HUES48 (cell line): ENCODE measurements around the gene KCNJ2.

Experiments
- H3K27ac ChIP-seq: one replicate; pipeline ENCODE4 v1.7.0; 2013; ENCODE audit warnings: low read depth, low read length, inconsistent platforms
- H3K27me3 ChIP-seq: 2 replicates; pipeline ENCODE4 v1.6.1; 2013; ENCODE audit warnings: mild to moderate bottlenecking, low read length; ENCODE audit not compliant: control insufficient read depth, insufficient read depth
- H3K36me3 ChIP-seq: 2 replicates; pipeline ENCODE4 v1.6.1; 2013; ENCODE audit warnings: low read length; ENCODE audit not compliant: control insufficient read depth, insufficient read depth
- H3K4me1 ChIP-seq: 2 replicates; pipeline ENCODE4 v1.6.1; 2013; ENCODE audit warnings: mild to moderate bottlenecking, low read length; ENCODE audit not compliant: control insufficient read depth, insufficient read depth
- H3K4me3 ChIP-seq: 2 replicates; pipeline ENCODE4 v1.5.1; 2013; ENCODE audit warnings: mild to moderate bottlenecking, low read depth, low read length
- H3K9ac ChIP-seq: 2 replicates; pipeline ENCODE4 v1.6.1; 2013; ENCODE audit warnings: mild to moderate bottlenecking, low read depth, low read length, moderate library complexity
- H3K9me3 ChIP-seq: 2 replicates; pipeline ENCODE4 v1.6.1; 2013; ENCODE audit warnings: low read length; ENCODE audit not compliant: control insufficient read depth, insufficient read depth

The KCNJ2 gene

GRCh38 chr17:70181866-70182265 lies 12.5 kb downstream of the KCNJ2 start:
- H3K36me3 ChIP-seq, result no peaks in the 10 kb centered on the region
- H3K4me3 ChIP-seq, result no peak overlapping the region
- no peaks in the 10 kb centered on the region for H3K27me3 ChIP-seq
- H3K4me1 ChIP-seq, result peaks cover 4% of the 10 kb centered on the region; the same call in 1 of the 2 replicates
- no peak overlapping the region for H3K9ac ChIP-seq
- H3K9me3 ChIP-seq, result no peaks in the 10 kb centered on the region
- H3K27ac ChIP-seq, result no peak overlapping the region

GRCh38 chr17:70183508-70183907 lies 14.2 kb downstream of the KCNJ2 start:
- Histone ChIP-seq H3K4me1 (no peaks in the 10 kb centered on the region), H3K9me3 (no peaks in the 10 kb centered on the region), H3K36me3 (no peaks in the 10 kb centered on the region)

DNA sequence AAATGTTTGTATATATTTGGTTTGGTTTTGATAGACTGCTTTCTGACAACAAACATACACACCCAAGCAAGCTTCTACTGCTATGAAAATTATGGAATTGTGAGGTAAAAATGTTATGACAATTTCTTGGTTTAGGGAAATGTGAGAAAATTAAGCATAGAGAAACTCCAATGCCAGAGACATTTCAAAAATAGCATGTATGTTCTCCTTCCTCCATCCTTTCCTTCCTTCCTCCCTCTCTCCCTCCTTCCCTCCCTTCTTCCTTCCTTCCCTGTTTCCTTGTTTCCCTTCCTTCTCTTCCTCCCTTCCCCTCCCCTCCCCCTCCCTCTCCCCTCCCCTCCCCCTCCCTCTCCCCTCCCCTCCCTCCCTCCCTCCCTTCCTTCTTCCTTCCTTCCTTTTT lies 14.9 kb downstream of the KCNJ2 start:
- Histone ChIP-seq H3K27ac (no peak overlapping the region), H3K27me3 (no peaks in the 10 kb centered on the region), H3K36me3 (no peaks in the 10 kb centered on the region), H3K4me3 (no peak overlapping the region), H3K9me3 (no peaks in the 10 kb centered on the region), H3K9ac (no peak overlapping the region), H3K4me1 (no peaks in the 10 kb centered on the region)

More at GRCh38 chr17:70183508-70183907, 14.2 kb downstream of the KCNJ2 start:
- no peak overlapping the region for H3K27ac ChIP-seq
- H3K27me3 ChIP-seq, result no peaks in the 10 kb centered on the region
- H3K9ac ChIP-seq, result no peak overlapping the region
- H3K4me3 ChIP-seq, result no peak overlapping the region

GRCh38 chr17:70184770-70185169 lies 15.4 kb downstream of the KCNJ2 start:
- Histone ChIP-seq H3K27me3 (no peaks in the 10 kb centered on the region), H3K9ac (no peak overlapping the region), H3K36me3 (no peaks in the 10 kb centered on the region), H3K27ac (no peak overlapping the region), H3K4me1 (no peaks in the 10 kb centered on the region), H3K4me3 (no peak overlapping the region), H3K9me3 (no peaks in the 10 kb centered on the region)

GRCh38 chr17:70185285-70185684 lies 16.0 kb downstream of the KCNJ2 start:
- H3K9ac ChIP-seq, result no peak overlapping the region

GRCh38 chr17:70187383-70187782 lies 18.1 kb downstream of the KCNJ2 start:
- Histone ChIP-seq H3K27ac (no peak overlapping the region), H3K27me3 (no peaks in the 10 kb centered on the region), H3K4me1 (0 out of 2 replicates have a peak, but pooled peaks cover 7% of the 10 kb centered on the region), H3K9me3 (no peaks in the 10 kb centered on the region), H3K9ac (no peak overlapping the region), H3K4me3 (no peak overlapping the region), H3K36me3 (no peaks in the 10 kb centered on the region)

More at GRCh38 chr17:70185285-70185684, 16.0 kb downstream of the KCNJ2 start:
- Histone ChIP-seq H3K9me3 (no peaks in the 10 kb centered on the region), H3K27ac (no peak overlapping the region), H3K27me3 (no peaks in the 10 kb centered on the region), H3K36me3 (no peaks in the 10 kb centered on the region), H3K4me1 (no peaks in the 10 kb centered on the region), H3K4me3 (no peak overlapping the region)

DNA sequence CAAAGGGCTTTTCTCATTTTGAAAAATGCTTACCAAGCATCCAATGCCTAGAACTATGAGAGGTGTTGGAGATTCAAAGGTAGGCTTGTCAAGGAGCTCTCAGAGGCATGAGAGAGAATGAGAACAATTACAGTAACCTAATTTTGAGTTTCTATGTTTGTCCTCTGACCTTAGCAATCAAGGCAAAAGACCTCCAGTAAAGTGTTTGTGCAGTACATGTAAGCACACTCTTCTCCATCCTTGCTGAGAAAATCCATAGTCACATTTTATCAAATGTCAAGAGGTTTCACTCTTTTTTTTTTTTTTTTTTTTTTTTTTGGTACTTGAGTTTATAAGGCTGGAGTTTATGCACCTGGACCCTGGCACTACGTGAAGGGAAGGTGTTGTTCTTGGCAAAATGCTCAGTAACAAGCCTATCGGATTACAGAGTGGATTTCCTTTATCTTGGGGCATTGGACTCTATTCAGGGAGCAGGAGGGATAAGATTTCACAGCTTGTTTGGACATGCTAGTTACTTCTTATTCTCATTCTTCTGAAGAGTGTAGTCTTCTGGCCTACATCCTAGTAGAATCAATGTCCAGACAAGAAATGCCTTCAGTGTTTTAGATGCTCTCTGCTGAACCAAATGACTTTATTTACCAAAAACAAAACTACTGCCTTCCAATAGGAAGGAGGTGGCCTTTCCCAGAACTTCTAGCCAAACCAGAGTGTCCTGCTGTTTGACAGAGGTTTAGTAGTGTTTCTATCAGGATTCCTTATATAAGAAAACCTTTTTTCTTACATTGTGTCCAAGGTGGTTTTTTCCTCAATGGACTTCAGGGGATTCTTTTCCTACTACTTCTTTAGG lies 21.9 kb downstream of the KCNJ2 start:
- Histone ChIP-seq H3K9me3 (no peaks in the 10 kb centered on the region), H3K36me3 (no peaks in the 10 kb centered on the region), H3K27me3 (no peaks in the 10 kb centered on the region), H3K4me3 (no peak overlapping the region), H3K27ac (no peak overlapping the region), H3K4me1 (0 out of 2 replicates have a peak, but pooled peaks cover 7% of the 10 kb centered on the region), H3K9ac (no peak overlapping the region)

DNA sequence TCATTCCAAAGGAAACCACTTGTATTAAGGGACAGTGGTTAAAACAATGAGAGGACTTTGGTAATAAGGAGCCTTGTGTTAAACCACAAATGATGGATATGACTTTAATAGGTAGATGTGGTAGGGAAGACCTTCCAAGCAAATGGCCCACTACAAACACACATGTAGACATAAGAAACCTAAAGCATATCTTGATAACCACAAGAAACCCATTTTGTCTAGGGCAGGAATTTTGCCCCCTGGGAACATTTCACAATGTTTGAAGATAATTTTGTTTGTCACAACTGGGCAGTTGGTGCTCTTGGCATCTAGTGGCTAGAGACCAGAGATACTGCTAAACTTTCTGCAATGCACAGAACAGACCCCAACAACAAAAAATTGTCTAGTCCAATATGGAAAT lies 25.8 kb downstream of the KCNJ2 start:
- no peak overlapping the region for H3K4me3 ChIP-seq
- H3K36me3 ChIP-seq, result no peaks in the 10 kb centered on the region
- H3K4me1 ChIP-seq, result 0 out of 2 replicates have a peak, but pooled peaks cover 7% of the 10 kb centered on the region
- no peak overlapping the region for H3K9ac ChIP-seq
- H3K9me3 ChIP-seq, result no peaks in the 10 kb centered on the region
- no peaks in the 10 kb centered on the region for H3K27me3 ChIP-seq
- H3K27ac ChIP-seq, result no peak overlapping the region

GRCh38 chr17:70201872-70202419 lies 32.6 kb downstream of the KCNJ2 start:
- no peak overlapping the region for H3K9ac ChIP-seq
- H3K4me1 ChIP-seq, result no peaks in the 10 kb centered on the region
- no peaks in the 10 kb centered on the region for H3K9me3 ChIP-seq
- H3K27ac ChIP-seq, result no peak overlapping the region
- no peaks in the 10 kb centered on the region for H3K27me3 ChIP-seq
- H3K36me3 ChIP-seq, result no peaks in the 10 kb centered on the region
- H3K4me3 ChIP-seq, result no peak overlapping the region

DNA sequence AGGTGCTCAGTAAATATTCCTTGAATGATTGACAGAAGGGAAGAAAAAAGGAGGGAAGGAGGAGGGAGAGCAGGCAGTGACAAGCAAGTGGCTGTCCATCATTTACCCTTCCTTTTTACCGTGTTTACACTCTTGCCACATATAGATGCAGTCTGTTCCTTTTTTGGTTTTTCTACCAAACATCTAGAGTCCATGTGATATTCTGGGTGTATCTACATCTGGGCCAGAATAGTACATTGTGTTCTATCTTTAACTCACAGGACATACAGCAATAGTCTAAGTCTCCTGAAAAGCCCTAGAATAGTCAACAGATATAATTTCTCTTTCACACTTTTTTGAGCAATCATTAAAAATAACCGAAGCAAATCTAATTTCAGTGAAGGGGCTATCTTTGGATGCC lies 33.5 kb downstream of the KCNJ2 start:
- no peak overlapping the region for H3K4me3 ChIP-seq
- no peak overlapping the region for H3K9ac ChIP-seq

GRCh38 chr17:70204431-70204830 lies 35.1 kb downstream of the KCNJ2 start:
- Histone ChIP-seq H3K4me3 (no peak overlapping the region), H3K9me3 (no peaks in the 10 kb centered on the region), H3K36me3 (no peaks in the 10 kb centered on the region), H3K27me3 (no peaks in the 10 kb centered on the region), H3K4me1 (peaks cover 8% of the 10 kb centered on the region), H3K27ac (no peak overlapping the region), H3K9ac (no peak overlapping the region)

More for the DNA sequence above, 33.5 kb downstream of the KCNJ2 start:
- H3K36me3 ChIP-seq, result no peaks in the 10 kb centered on the region
- no peaks in the 10 kb centered on the region for H3K27me3 ChIP-seq
- no peak overlapping the region for H3K27ac ChIP-seq
- no peaks in the 10 kb centered on the region for H3K9me3 ChIP-seq
- H3K4me1 ChIP-seq, result no peaks in the 10 kb centered on the region
